Kidney (tissue), 14 donors: ENCODE data around the gene DFFB. TPM values are rescaled to one million over a fixed set of nuclear protein-coding genes. Genes with fewer than 3 reads are reported as not detected.

Experiments used
- DNase-seq, 5 donors: peaks; one replicate each; pipeline ENCODE4 v3.0.0-alpha.2; 2013 to 2020
- FAIRE-seq: peaks from 2 replicates; lab custom pipeline; 2012; peaks lifted over from hg19 to GRCh38; lab: Jason Lieb, UNC
- H3K27ac ChIP-seq, 2 donors: one replicate each; pipeline ENCODE4 v1.7.0; 2013; ENCODE audit warnings: low read depth in 2 of 2, low read length in 2 of 2, inconsistent platforms in 1 of 2
- H3K27me3 ChIP-seq: one replicate; pipeline ENCODE4 v1.7.1; 2013; ENCODE audit warnings: low read length, inconsistent platforms; ENCODE audit not compliant: control insufficient read depth, insufficient read depth
- H3K36me3 ChIP-seq, 3 donors: one replicate each; pipeline versions ENCODE4 v1.7.0 to v1.7.1; 2013; ENCODE audit warnings: low read length in 3 of 3, control low read depth in 1 of 3, inconsistent platforms in 1 of 3; ENCODE audit not compliant: insufficient read depth in 3 of 3, control insufficient read depth in 2 of 3
- H3K4me1 ChIP-seq, 3 donors: one replicate each; pipeline versions ENCODE4 v1.7.0 to v1.7.1; 2013; ENCODE audit warnings: low read length in 3 of 3, inconsistent platforms in 1 of 3, low read depth in 1 of 3; ENCODE audit not compliant: control insufficient read depth in 2 of 3, insufficient read depth in 2 of 3
- H3K4me3 ChIP-seq, 3 donors: one replicate each; pipeline versions ENCODE4 v1.7.0 to v1.8.1; 2013; ENCODE audit warnings: low read length in 3 of 3, control low read depth in 1 of 3, inconsistent platforms in 1 of 3
- H3K9ac ChIP-seq, 3 donors: one replicate each; pipeline versions ENCODE4 v1.7.0 to v1.7.1; 2013; ENCODE audit warnings: low read length in 3 of 3, control low read depth in 1 of 3, inconsistent platforms in 1 of 3
- H3K9me3 ChIP-seq, 3 donors: one replicate each; pipeline versions ENCODE4 v1.7.0 to v1.7.1; 2013; ENCODE audit warnings: low read length in 3 of 3, control low read depth in 1 of 3, inconsistent platforms in 1 of 3; ENCODE audit not compliant: control insufficient read depth in 2 of 3, insufficient read depth in 1 of 3
- intact Hi-C: fragments of 100-400 bp; cut with DNase I; formaldehyde crosslinking; loops from one replicate; pipeline ENCODE4 v1.11.1; 2022
- polyA plus RNA-seq: library from polyadenylated mRNA; stranded (reverse); fragments of 350-450 nt; fragmentation: Illumina TruSeq; extraction: RNeasy Lipid Tissue Mini Kit (QIAGEN cat#74804); gene quantifications from one replicate; pipeline ENCODE4 v1.2.3, GENCODE V29; 2014; ENCODE audit warnings: low read depth, low replicate concordance; ENCODE audit not compliant: insufficient read depth
- total RNA-seq: library from RNA; stranded (reverse); fragmentation: NEBNext Ultra II Directional; extraction: Animal tissue kit (Norgen Biotek cat#: 25700); gene quantifications from one replicate; pipeline ENCODE4 v1.2.1, GENCODE V29; 2021
- TF ChIP-seq, protein P1 (sequence below): IDR thresholded peaks from 3 replicates; pipeline ENCODE4 v1.5.1; 2012; ENCODE audit warnings: mild to moderate bottlenecking, moderate library complexity, borderline replicate concordance; ENCODE audit not compliant: insufficient read depth; ENCODE audit errors: extremely low read depth
- donor health status: control.
- donor health status: control.
- donor health status: control.
- donor health status: control.
- donor health status: control.
- donor health status: DM: yes; HTN: yes; CAD: no.
- donor health status: Normal renal cell carcinoma (clear cell type).

Gene DFFB
- total and polyA plus RNA-seq, 2 donors from 2014 or later, result 5.6 to 8.2 TPM

DNA sequence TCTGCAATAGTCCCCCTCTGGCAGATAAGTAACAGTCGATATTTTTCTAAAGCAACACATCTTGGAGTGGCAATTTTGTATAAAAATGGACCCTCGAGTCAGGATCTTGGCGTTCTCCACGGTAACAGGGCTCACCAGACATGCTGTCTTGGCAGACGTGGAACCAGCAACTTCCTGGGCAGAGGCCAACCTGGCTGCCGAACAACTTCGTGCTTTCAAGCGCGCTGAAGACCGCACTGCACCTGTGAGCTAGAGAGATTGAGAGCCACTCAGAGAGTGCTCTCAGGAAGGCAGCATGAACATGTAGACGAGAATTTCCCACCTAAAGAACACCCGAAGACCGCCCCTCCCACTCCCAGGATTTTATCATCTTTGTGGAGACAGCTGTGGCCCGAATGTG is 35.5 kb downstream of the DFFB start:
- TF ChIP-seq, protein P1, sequence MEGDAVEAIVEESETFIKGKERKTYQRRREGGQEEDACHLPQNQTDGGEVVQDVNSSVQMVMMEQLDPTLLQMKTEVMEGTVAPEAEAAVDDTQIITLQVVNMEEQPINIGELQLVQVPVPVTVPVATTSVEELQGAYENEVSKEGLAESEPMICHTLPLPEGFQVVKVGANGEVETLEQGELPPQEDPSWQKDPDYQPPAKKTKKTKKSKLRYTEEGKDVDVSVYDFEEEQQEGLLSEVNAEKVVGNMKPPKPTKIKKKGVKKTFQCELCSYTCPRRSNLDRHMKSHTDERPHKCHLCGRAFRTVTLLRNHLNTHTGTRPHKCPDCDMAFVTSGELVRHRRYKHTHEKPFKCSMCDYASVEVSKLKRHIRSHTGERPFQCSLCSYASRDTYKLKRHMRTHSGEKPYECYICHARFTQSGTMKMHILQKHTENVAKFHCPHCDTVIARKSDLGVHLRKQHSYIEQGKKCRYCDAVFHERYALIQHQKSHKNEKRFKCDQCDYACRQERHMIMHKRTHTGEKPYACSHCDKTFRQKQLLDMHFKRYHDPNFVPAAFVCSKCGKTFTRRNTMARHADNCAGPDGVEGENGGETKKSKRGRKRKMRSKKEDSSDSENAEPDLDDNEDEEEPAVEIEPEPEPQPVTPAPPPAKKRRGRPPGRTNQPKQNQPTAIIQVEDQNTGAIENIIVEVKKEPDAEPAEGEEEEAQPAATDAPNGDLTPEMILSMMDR, result no peak
- H3K27me3 ChIP-seq, result no peaks in the 10 kb centered on the region
- no peak overlapping the region for H3K27ac ChIP-seq
- peak in 1 of 5 donors; percentile 36 for DNase-seq
- no peak for FAIRE-seq
- no peaks in the 10 kb centered on the region for H3K4me1 ChIP-seq
- peaks cover 0 to under 1% (median 0%) of the 10 kb centered on the region in 3 donors for H3K9me3 ChIP-seq
- H3K36me3 ChIP-seq, result peaks cover 0 to 21% (median 9%) of the 10 kb centered on the region in 3 donors
- no peak overlapping the region for H3K9ac ChIP-seq
- H3K4me3 ChIP-seq, result no peak overlapping the region
- intact Hi-C loops, result no loop called here

DNA sequence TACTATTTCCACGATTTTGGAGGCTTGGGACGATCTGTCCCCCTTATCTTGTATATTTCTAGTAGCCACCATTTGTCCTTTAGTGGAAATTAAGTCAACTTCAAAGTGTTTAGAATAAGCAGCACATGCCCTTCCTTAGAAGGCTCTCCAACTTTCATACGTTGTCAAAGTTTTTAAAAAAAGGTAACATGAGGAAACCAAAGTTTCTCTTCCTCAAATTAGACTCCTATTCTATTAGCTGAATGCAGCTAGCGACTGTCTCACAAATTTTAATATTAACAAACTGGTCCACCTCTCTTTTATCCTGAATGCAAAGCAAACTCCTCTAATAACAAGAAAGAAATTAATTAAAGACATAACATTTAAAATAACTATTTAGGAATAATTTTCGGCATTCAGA is 35.9 kb downstream of the DFFB start:
- Histone ChIP-seq H3K36me3 (peaks cover 0 to 21% (median 7%) of the 10 kb centered on the region in 3 donors), H3K27me3 (no peaks in the 10 kb centered on the region), H3K4me1 (no peaks in the 10 kb centered on the region), H3K27ac (no peak overlapping the region), H3K9ac (no peak overlapping the region), H3K4me3 (no peak overlapping the region), H3K9me3 (peaks cover 0 to 4% (median 0%) of the 10 kb centered on the region in 3 donors)
- DNase-seq (no peak), FAIRE-seq (no peak)
- TF ChIP-seq, protein P1, result no peak
- intact Hi-C loops, result no loop called here

DNA sequence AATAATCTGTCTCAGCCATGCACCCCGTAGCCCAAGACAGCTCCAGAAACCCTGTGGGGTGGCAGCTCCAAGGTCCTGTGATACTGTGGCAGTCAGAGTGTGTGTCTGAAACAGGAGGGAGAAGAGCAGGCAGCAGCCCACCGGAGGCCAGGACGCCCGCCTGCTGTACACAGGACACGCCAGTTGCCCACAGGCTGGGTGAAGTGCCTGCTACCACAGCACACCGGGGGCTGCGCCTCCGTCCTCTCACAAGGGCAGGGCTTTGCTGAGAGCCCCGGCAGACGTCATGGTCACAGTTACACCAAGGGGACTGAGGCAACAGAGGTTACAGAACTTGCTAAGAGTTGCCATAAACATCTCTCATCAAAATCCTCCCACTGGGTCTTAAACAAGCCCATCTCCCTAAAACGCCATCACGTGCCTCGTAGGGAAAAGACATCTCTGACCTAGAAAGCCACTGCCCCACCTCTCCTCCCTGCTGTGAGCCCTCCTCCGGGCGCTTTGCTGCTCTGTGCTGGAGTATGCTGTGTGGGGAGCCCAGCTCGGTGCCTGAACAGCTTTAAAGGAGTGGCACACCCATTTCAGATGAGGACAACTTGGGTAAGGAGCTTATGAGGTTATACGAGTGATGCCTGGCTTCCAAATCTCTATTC is 37.5 kb downstream of the DFFB start:
- H3K4me1 ChIP-seq, result peaks cover 0 to 6% (median 3%) of the 10 kb centered on the region in 3 donors
- peaks cover 0 to 19% (median 3%) of the 10 kb centered on the region in 3 donors for H3K36me3 ChIP-seq
- peaks cover 0 to 5% (median 0%) of the 10 kb centered on the region in 3 donors for H3K9me3 ChIP-seq
- H3K27ac ChIP-seq, result no peak overlapping the region
- DNase-seq (peak in 1 of 5 donors; percentile 56), FAIRE-seq (no peak)
- TF ChIP-seq, protein P1, result no peak
- intact Hi-C loops, result no loop called here
- H3K4me3 ChIP-seq, result no peak overlapping the region
- no peak overlapping the region for H3K9ac ChIP-seq
- H3K27me3 ChIP-seq, result no peaks in the 10 kb centered on the region
